Activated T-cell treated with anti-CD3 and anti-CD28 coated beads, Interleukin-2, amount 50 U/mL, for 4 hours (primary cell): Measurements from ENCODE around the gene CUX1. TPM values are rescaled to one million over a fixed set of nuclear protein-coding genes. Genes with fewer than 3 reads are reported as not detected.

ENCODE experiments used
- ATAC-seq, 2 donors: fragments of 200-7000 bp; cut with Tn5 transposase; one replicate each; pipeline ENCODE4 v1.10.0; 2021
- DNase-seq: peaks from one replicate; pipeline ENCODE4 v3.0.0-alpha.2; 2020
- H3K27me3 Mint-ChIP-seq: one replicate; pipeline ENCODE4 v1.8.0; 2021; ENCODE audit warnings: low read depth, mixed read lengths
- H3K36me3 Mint-ChIP-seq: one replicate; pipeline ENCODE4 v1.8.0; 2022; ENCODE audit warnings: mixed read lengths; ENCODE audit not compliant: insufficient read depth
- H3K4me1 Mint-ChIP-seq: one replicate; pipeline ENCODE4 v1.8.0; 2021; ENCODE audit warnings: low read depth, mixed read lengths
- H3K4me3 Mint-ChIP-seq: one replicate; pipeline ENCODE4 v1.8.0; 2021; ENCODE audit warnings: mild to moderate bottlenecking, moderate library complexity, mixed read lengths
- H3K9me3 Mint-ChIP-seq: one replicate; pipeline ENCODE4 v1.8.0; 2021; ENCODE audit warnings: mixed read lengths
- total RNA-seq, 3 donors: library from RNA; stranded (reverse); gene quantifications; one replicate each; pipeline ENCODE4 v1.2.1, GENCODE V29; 2021

The CUX1 gene, protein sequence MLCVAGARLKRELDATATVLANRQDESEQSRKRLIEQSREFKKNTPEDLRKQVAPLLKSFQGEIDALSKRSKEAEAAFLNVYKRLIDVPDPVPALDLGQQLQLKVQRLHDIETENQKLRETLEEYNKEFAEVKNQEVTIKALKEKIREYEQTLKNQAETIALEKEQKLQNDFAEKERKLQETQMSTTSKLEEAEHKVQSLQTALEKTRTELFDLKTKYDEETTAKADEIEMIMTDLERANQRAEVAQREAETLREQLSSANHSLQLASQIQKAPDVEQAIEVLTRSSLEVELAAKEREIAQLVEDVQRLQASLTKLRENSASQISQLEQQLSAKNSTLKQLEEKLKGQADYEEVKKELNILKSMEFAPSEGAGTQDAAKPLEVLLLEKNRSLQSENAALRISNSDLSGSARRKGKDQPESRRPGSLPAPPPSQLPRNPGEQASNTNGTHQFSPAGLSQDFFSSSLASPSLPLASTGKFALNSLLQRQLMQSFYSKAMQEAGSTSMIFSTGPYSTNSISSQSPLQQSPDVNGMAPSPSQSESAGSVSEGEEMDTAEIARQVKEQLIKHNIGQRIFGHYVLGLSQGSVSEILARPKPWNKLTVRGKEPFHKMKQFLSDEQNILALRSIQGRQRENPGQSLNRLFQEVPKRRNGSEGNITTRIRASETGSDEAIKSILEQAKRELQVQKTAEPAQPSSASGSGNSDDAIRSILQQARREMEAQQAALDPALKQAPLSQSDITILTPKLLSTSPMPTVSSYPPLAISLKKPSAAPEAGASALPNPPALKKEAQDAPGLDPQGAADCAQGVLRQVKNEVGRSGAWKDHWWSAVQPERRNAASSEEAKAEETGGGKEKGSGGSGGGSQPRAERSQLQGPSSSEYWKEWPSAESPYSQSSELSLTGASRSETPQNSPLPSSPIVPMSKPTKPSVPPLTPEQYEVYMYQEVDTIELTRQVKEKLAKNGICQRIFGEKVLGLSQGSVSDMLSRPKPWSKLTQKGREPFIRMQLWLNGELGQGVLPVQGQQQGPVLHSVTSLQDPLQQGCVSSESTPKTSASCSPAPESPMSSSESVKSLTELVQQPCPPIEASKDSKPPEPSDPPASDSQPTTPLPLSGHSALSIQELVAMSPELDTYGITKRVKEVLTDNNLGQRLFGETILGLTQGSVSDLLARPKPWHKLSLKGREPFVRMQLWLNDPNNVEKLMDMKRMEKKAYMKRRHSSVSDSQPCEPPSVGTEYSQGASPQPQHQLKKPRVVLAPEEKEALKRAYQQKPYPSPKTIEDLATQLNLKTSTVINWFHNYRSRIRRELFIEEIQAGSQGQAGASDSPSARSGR (N-terminal part only)
- total RNA-seq = 10 to 100 TPM; 18.6 to 21.6 (median 20.7) TPM

DNA sequence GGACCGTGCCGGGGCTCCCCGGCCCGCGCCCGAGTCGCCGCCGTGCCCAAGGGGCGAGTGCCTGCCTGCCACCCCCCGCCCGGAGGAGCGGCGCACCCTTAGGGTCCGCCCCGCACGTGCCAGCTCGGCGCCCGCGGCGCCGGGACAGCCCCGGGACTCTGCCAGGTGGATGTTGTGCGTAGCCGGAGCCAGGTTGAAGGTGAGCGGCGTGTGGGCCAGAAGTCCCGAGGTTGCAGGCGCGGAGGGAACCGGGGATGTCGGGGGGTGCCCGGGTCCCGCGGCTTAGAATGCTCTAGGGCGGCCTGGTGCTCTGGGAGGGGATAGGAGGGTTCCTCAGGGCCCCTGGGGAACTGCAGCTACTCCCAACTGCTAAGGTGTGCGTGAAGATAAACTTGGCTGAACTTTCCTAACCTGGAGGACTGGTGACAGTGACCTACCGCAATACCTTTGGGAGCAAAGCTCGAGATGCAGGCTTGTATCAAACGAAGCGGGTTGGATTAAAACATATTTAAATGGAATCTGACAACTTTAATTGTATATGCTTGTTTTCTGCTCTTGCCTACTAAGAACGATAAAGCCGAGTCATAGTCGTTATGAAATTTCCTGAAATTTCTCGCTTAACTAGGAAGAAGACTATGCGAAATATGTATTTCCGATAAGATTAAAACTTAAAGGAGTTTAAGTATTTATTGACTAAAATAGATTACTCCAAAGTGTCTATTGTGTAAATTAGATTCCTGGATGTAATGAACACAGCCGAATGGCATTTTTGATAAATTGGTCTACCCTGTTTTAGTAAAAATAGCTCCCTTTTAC is at the start of gene CUX1:
Gene CUX1 (plus strand): TSS at position 156 of the 816 bp plus-strand sequence. CDS start 14 bp downstream, at position 170.
- no peaks in the 10 kb centered on the region for H3K36me3 Mint-ChIP-seq
- H3K9me3 Mint-ChIP-seq = no peaks in the 10 kb centered on the region
- ATAC-seq (peak; percentile 9 to 11), DNase-seq (peak; percentile 23)
- no peaks in the 10 kb centered on the region for H3K27me3 Mint-ChIP-seq
- H3K4me3 Mint-ChIP-seq = peak within 1 kb of the TSS; percentile 78
- H3K4me1 Mint-ChIP-seq = peaks cover 19% of the 10 kb centered on the region

DNA sequence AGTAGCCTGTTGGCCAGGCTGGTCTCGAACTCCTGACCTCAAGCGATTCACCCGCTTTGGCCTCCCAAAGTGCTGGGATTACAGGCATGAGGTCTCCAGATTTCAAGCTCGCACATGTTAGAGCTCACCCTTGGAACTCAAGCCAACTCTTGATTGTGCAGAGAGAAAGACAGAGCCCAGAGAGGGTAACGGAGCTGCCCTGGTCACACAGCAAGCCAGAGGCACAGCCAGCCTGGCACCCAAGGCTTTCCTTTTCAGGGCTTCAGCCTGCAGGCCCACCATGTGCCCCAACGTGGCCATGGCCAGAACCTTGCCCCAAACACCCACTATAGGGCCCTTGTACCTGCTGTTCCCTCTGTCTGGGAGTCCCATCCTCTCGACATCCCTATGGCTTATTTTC is 49.1 kb upstream of the CUX1 start:
- ATAC-seq = no peak
- Mint-ChIP-seq H3K36me3 (no peaks in the 10 kb centered on the region), H3K4me3 (no peak overlapping the region), H3K27me3 (peaks cover 1% of the 10 kb centered on the region), H3K4me1 (no peaks in the 10 kb centered on the region), H3K9me3 (no peaks in the 10 kb centered on the region)
- DNase-seq = no peak

DNA sequence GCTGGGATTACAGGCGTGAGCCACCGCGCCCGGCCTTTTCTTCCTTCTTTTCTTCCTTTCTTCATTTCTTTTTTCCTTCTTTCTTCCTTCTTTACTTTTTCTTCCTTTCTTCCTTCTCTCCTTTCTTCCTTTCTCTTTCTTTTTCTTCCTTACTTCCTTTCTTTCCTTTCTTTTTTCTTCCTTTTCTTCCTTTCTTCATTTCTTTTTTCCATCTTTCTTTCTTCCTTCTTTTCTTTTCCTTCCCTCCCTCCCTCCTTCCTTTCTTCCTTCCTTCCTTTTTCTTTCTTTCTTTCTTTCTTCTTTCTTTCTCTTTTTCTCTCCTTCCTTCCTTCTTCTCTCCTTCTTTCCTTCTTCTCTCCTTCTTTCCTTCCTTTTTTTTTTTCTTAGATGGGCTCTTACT is 47.0 kb upstream of the CUX1 start:
- no peak for DNase-seq
- no peaks in the 10 kb centered on the region for H3K36me3 Mint-ChIP-seq
- no peak for ATAC-seq
- H3K27me3 Mint-ChIP-seq = peaks cover 8% of the 10 kb centered on the region
- no peaks in the 10 kb centered on the region for H3K9me3 Mint-ChIP-seq
- H3K4me1 Mint-ChIP-seq = no peaks in the 10 kb centered on the region
- H3K4me3 Mint-ChIP-seq = no peak overlapping the region

DNA sequence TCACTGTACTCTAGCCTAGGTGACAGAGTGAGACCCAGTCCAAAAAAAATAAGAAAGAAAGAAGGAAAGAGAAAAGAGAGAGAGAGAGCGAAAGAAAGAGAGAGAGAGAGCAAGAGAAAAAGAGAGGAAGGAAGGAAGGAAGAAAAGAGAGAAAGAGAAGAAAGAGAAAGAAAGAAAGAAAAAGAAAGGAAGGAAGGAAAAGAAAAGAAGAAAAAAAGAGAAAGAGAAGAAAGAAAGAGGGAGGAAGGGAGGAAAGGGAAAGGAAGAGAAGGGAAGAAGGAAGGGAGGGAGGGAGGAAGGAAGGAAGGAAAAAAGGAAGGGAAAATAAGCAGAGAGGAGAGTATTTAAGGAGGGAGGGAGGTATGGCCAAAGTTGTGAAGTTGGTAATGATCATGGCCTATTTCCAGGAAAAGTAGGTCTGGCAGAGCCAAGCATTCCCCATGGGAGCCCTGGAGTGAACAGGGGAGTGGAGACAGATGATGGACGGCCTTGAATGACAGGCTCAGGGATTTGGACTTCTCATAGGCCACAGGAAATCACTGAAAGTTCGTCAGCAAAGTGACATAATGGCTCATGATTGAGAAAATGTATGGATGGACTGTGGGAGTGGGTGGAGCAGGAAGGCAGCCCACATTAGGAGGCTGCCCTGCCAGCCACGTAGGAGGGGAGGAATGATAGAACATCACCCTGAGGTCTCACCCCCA is 44.8 kb upstream of the CUX1 start:
- H3K36me3 Mint-ChIP-seq = no peaks in the 10 kb centered on the region
- H3K9me3 Mint-ChIP-seq = no peaks in the 10 kb centered on the region
- DNase-seq (no peak), ATAC-seq (no peak)
- no peaks in the 10 kb centered on the region for H3K4me1 Mint-ChIP-seq
- H3K4me3 Mint-ChIP-seq = no peak overlapping the region
- peaks cover 8% of the 10 kb centered on the region for H3K27me3 Mint-ChIP-seq

DNA sequence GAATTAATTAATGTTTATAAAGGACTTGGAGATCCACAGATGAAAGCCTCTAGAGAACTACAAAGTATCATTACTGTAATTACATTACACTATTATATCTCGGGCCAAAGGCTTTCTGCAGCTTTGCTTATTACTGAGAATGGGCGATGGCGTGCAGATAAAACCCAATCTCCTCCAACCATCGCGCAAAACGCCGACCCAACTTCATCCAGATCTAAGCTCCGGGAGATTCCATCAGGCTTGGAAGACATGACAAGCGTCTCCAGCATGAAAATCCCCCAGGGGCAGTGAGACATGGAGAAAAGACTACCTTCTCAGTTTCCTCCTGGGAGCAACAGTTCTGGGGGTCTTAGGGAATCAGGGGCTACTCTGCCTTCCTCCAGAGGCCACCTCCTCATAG is 42.2 kb upstream of the CUX1 start:
- Mint-ChIP-seq H3K9me3 (no peaks in the 10 kb centered on the region), H3K36me3 (no peaks in the 10 kb centered on the region), H3K4me1 (no peaks in the 10 kb centered on the region), H3K27me3 (peaks cover 8% of the 10 kb centered on the region), H3K4me3 (no peak overlapping the region)
- DNase-seq (no peak), ATAC-seq (no peak)

DNA sequence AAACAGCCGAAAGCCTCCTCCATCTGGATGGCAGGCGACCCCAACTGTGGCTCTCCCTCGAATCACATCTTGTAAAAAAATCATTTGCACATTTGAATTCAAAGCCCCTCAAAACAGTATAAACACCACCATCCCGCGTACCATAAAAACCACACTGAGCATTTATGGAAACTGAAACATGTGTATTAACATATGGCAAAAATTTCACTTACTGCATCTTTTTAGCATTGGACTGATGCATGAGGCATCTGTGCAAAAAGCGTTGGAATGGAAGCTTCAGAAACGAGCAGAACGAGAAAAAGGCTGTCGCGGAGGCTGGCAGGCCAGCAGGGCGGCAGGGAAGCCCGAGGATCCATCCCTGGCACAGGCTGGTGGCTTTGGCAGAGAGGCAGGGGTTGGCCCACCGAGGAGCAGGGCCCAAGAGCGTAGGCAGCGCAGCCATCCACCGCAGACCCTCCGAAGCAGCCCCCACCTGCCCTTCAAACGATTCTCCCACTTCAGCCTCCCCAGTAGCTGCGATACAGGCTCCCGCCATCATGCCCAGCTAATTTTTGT is 39.3 kb upstream of the CUX1 start:
- ATAC-seq (no peak), DNase-seq (no peak)
- Mint-ChIP-seq H3K4me1 (no peaks in the 10 kb centered on the region), H3K4me3 (no peak overlapping the region), H3K36me3 (no peaks in the 10 kb centered on the region), H3K9me3 (no peaks in the 10 kb centered on the region), H3K27me3 (peaks cover 11% of the 10 kb centered on the region)

DNA sequence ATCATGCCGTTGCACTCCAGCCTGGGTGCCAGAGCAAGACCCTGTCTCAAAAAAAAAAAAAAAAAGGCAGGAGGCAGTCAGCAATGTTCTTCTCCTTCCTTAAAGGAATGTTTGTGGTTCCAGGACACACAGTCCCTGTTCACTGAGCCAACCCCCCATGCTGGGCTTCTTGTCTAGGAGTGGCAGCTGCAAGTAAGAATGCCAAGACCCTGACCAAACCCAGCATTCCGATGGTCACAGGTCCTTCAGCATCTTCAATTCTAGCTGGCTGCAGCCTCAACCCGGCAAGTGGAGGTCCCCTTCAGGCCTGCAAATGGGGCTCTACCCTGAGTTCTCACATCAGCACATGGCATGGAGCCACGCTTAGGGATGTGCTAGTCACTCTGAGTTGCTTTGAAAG is 38.2 kb upstream of the CUX1 start:
- Mint-ChIP-seq H3K36me3 (no peaks in the 10 kb centered on the region), H3K4me1 (peaks cover under 1% of the 10 kb centered on the region), H3K4me3 (no peak overlapping the region), H3K9me3 (no peaks in the 10 kb centered on the region), H3K27me3 (peaks cover 5% of the 10 kb centered on the region)
- ATAC-seq = no peak
- DNase-seq = no peak

DNA sequence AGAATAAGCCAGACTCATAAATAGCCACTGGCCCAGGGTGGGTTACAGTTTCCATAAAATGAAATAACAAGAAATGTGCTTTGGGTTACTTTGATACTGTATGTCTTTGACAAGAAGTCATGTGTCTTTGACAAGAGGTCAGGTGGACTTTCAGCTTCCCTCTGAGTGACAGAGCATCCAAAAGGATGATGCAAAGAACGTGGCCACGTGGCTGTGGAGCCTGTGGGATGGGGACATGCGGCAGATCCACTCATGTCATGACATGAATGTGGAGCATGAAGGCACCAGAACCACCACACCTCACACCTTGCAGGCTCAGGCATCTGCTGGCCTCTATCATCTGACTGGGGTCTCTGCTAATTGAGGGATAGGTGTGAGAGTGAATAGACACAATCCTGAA is 37.1 kb upstream of the CUX1 start:
- Mint-ChIP-seq H3K36me3 (no peaks in the 10 kb centered on the region), H3K9me3 (no peaks in the 10 kb centered on the region)
- no peak for ATAC-seq

DNA sequence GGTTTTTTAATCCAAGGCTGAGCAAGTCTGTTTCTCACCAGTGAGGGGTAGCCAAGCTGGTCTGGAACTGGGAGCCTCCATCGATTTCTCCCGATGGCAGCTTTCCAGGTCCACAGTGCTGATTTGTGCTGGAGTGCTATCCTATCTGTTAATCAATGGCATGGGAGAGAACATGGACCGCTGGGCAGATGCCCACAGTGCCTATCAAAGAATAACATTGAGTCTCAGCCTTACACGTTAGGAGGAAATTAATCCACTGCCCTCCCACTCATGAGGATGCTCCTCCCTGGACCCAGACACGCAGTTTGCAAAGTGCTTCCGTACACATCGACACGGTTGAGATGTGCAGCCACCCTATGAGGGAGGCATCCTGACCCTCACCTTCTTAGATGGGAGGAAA is 36.0 kb upstream of the CUX1 start:
- Mint-ChIP-seq H3K4me3 (no peak overlapping the region), H3K9me3 (no peaks in the 10 kb centered on the region), H3K4me1 (peaks cover 2% of the 10 kb centered on the region), H3K36me3 (no peaks in the 10 kb centered on the region), H3K27me3 (peaks cover 5% of the 10 kb centered on the region)
- DNase-seq (no peak), ATAC-seq (no peak)

More for the DNA sequence above, 37.1 kb upstream of the CUX1 start:
- H3K27me3 Mint-ChIP-seq = peaks cover 5% of the 10 kb centered on the region
- no peak for DNase-seq
- no peak overlapping the region for H3K4me3 Mint-ChIP-seq
- peaks cover 2% of the 10 kb centered on the region for H3K4me1 Mint-ChIP-seq

DNA sequence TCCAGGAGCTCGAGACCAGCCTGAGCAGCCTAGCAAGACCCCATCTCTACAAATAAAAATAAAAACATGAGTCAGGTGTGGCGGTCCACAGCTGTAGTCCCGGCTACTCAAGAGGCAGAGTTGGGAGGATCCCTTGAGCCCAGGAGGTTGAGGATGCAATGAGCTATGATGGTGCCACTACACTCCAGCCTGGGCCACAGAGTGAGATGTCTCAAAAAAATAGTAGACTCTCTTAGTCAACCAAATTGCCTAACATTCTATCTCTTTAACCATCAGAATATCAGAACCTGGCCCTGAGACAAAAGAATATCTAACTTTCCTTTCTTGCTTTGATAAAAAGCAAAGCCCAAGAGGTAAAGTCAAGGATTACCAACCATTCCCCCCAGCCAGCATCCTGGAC is 35.0 kb upstream of the CUX1 start:
- ATAC-seq = no peak
- Mint-ChIP-seq H3K4me3 (no peak overlapping the region), H3K9me3 (no peaks in the 10 kb centered on the region), H3K4me1 (peaks cover 2% of the 10 kb centered on the region), H3K36me3 (no peaks in the 10 kb centered on the region), H3K27me3 (peaks cover 5% of the 10 kb centered on the region)
- DNase-seq = no peak

DNA sequence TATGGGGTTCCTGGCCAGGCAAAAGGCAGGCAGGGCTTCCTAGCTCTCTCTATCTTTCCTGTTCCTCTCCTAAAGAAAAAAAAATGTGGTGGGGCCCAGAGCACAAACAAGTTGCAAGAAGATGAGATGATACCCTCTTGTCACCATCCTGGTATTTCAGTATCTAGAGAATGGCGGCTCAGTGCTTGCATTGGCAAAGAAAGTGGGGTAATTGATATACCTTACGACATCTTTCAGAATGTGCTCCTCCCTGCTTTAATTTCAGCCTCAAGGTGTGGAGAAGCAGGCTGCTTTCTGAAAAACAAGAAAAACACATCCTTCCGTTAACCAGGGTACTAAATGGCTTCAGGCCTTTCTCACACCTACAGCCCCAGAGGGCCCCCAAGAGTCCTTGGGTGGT is 34.5 kb upstream of the CUX1 start:
- H3K4me1 Mint-ChIP-seq = peaks cover 2% of the 10 kb centered on the region

DNA sequence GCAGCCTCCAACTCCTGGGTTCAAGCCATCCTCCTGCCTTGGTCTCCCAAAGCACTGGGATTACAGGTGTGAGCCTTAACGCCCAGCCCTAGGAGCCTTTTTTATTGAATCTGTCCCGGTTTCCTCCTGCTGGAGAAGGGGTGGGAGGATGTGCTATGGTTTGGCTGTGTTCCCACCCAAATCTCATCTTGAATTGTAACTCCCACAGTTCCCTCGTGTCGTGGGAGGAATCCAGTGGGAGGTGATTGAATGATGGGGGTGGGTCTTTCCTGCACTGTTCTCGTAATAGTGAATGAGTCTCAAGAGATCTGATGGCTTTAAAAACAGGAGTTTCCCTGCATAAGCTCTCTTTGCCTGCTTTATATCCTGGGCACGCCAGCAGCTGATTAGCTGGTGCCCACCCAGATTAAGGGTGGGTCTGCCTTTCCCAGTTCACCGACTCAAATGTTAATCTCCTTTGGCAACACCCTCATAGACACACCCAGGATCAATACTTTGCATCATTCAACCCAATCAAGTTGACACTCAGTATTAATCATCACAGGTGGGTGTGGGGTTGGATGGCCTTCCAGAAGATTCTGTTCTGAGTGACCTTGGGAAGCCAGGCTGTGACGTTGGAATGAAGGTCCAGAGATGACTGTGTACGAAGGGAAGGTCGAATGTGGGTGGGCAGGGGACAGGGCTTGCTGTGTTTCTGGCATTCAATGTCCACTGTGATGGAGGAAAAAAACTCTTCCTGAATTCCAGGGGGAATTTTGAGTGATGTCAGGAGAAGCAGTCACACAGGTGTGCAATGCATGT is 33.8 kb upstream of the CUX1 start:
- ATAC-seq = no peak
- Mint-ChIP-seq H3K4me1 (peaks cover 2% of the 10 kb centered on the region), H3K36me3 (no peaks in the 10 kb centered on the region), H3K4me3 (no peak overlapping the region), H3K27me3 (peaks cover 5% of the 10 kb centered on the region), H3K9me3 (no peaks in the 10 kb centered on the region)
- no peak for DNase-seq

More for the DNA sequence above, 34.5 kb upstream of the CUX1 start:
- no peaks in the 10 kb centered on the region for H3K36me3 Mint-ChIP-seq
- DNase-seq (no peak), ATAC-seq (no peak)
- H3K9me3 Mint-ChIP-seq = no peaks in the 10 kb centered on the region
- H3K27me3 Mint-ChIP-seq = peaks cover 5% of the 10 kb centered on the region
- no peak overlapping the region for H3K4me3 Mint-ChIP-seq
